Osteoblast (primary cell): ENCODE measurements around the gene COL16A1. TPM values are rescaled to one million over a fixed set of nuclear protein-coding genes. Genes with fewer than 3 reads are reported as not detected.
A peak's percentile ranks its signal among the peaks of the same experiment; 100 is the strongest.

Experiments
- DNase-seq: peaks from one replicate; pipeline ENCODE4 v3.0.0; 2011; ENCODE audit warnings: low spot score, mixed read lengths; ENCODE audit not compliant: insufficient read length; ENCODE audit errors: missing footprints
- H2AFZ ChIP-seq: 2 replicates; pipeline ENCODE4 v1.6.0; 2011; ENCODE audit warnings: mild to moderate bottlenecking, low read length
- H3K27ac ChIP-seq: 2 replicates; pipeline ENCODE4 v1.5.1; 2011; ENCODE audit warnings: mild to moderate bottlenecking, low read depth, low read length, moderate library complexity
- H3K27me3 ChIP-seq: 2 replicates; pipeline ENCODE4 v1.6.0; 2012; ENCODE audit warnings: mild to moderate bottlenecking, control low read depth, inconsistent platforms, low read length, moderate library complexity; ENCODE audit not compliant: insufficient read depth
- H3K36me3 ChIP-seq: 2 replicates; pipeline ENCODE4 v1.5.1; 2011; ENCODE audit warnings: mild to moderate bottlenecking, low read length, control low read depth, moderate library complexity; ENCODE audit not compliant: insufficient read depth
- H3K4me1 ChIP-seq: 2 replicates; pipeline ENCODE4 v1.5.1; 2011; ENCODE audit warnings: mild to moderate bottlenecking, low read length, control low read depth, moderate library complexity; ENCODE audit not compliant: insufficient read depth
- H3K4me2 ChIP-seq: 2 replicates; pipeline ENCODE4 v1.6.0; 2011; ENCODE audit warnings: mild to moderate bottlenecking, low read length; ENCODE audit not compliant: insufficient read depth
- H3K4me3 ChIP-seq: fragments of 200-600 bp; sonication (generic); 3 replicates; pipeline ENCODE4 v1.5.1; 2012; ENCODE audit warnings: mild to moderate bottlenecking, low read length, inconsistent platforms; ENCODE audit not compliant: insufficient read depth
- H3K79me2 ChIP-seq: 2 replicates; pipeline ENCODE4 v1.6.0; 2012; ENCODE audit warnings: mild to moderate bottlenecking, low read length, control low read depth, inconsistent platforms; ENCODE audit not compliant: insufficient read depth
- H3K9me3 ChIP-seq: 2 replicates; pipeline ENCODE4 v1.5.1; 2011; ENCODE audit warnings: low read depth, low read length, control low read depth
- H4K20me1 ChIP-seq: 2 replicates; pipeline ENCODE4 v1.6.0; 2012; ENCODE audit warnings: mild to moderate bottlenecking, low read length, control low read depth; ENCODE audit not compliant: insufficient read depth
- total RNA-seq: library from RNA; depleted of rRNA; stranded (reverse); fragments of >200 nt; gene quantifications from 2 replicates; pipeline ENCODE4 v1.2.3, GENCODE V29; 2012
- TF ChIP-seq, protein P1 (sequence below): IDR thresholded peaks from 2 replicates; pipeline ENCODE4 v1.5.1; 2011; ENCODE audit warnings: mild to moderate bottlenecking, low read depth, low read length, moderate library complexity; ENCODE audit errors: extremely low read depth

Gene COL16A1
- total RNA-seq, 1 donor = 197 TPM

DNA sequence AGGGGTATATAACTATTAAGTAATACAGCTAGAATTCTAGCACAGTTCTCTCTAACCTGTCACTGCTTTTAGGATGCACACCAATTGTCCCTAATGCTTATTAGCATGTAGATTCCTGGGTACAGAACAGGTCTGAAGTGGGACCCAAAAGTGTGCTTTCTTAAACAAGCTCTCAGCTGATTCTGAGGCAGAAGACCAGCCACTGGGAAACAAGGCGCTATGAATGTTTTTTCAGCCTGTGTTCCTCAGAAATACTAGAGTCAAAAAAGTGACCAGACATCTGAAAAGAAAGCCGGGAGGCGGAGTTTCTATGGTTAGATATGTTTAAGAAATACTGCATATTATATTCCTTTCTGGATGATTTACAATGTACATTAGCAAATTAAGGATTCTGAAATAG lies 60.9 kb downstream of the COL16A1 start:
- Histone ChIP-seq H3K4me1 (peaks cover 47% of the 10 kb centered on the region), H4K20me1 (peaks cover 12% of the 10 kb centered on the region), H3K36me3 (no peaks in the 10 kb centered on the region), H3K27ac (no peak overlapping the region), H3K4me2 (no peak overlapping the region), H3K4me3 (no peak overlapping the region), H3K27me3 (no peaks in the 10 kb centered on the region), H2AFZ (no peak overlapping the region), H3K9me3 (no peaks in the 10 kb centered on the region), H3K79me2 (peaks cover 65% of the 10 kb centered on the region)
- no peak for DNase-seq
- TF ChIP-seq, protein P1, sequence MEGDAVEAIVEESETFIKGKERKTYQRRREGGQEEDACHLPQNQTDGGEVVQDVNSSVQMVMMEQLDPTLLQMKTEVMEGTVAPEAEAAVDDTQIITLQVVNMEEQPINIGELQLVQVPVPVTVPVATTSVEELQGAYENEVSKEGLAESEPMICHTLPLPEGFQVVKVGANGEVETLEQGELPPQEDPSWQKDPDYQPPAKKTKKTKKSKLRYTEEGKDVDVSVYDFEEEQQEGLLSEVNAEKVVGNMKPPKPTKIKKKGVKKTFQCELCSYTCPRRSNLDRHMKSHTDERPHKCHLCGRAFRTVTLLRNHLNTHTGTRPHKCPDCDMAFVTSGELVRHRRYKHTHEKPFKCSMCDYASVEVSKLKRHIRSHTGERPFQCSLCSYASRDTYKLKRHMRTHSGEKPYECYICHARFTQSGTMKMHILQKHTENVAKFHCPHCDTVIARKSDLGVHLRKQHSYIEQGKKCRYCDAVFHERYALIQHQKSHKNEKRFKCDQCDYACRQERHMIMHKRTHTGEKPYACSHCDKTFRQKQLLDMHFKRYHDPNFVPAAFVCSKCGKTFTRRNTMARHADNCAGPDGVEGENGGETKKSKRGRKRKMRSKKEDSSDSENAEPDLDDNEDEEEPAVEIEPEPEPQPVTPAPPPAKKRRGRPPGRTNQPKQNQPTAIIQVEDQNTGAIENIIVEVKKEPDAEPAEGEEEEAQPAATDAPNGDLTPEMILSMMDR = no peak

DNA sequence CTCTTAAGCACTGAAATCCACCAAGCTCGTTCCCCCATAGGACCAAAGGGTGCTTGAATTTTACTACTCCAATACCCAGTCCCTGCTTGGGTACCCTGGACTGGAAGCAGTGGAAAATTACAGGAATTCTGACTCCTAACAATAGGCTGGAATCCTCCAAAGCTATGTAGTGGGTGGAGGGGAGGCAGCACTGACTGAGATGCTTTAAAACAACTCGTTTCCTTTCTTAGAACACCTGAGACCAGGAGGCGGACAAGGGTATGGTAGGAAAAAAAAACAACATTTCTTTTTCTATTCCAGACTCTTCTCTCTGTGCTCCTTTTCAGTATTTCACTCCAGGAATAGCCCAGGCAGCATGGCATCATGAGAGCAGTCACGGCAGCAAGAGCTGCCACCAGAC lies 61.5 kb downstream of the COL16A1 start:
- Histone ChIP-seq H3K79me2 (peaks cover 71% of the 10 kb centered on the region), H3K9me3 (no peaks in the 10 kb centered on the region), H3K4me1 (peaks cover 42% of the 10 kb centered on the region), H3K4me3 (no peak overlapping the region), H3K27me3 (no peaks in the 10 kb centered on the region), H2AFZ (no peak overlapping the region), H3K27ac (no peak overlapping the region), H4K20me1 (peaks cover 15% of the 10 kb centered on the region), H3K4me2 (no peak overlapping the region), H3K36me3 (no peaks in the 10 kb centered on the region)
- DNase-seq = no peak
- TF ChIP-seq, protein P1 = no peak

DNA sequence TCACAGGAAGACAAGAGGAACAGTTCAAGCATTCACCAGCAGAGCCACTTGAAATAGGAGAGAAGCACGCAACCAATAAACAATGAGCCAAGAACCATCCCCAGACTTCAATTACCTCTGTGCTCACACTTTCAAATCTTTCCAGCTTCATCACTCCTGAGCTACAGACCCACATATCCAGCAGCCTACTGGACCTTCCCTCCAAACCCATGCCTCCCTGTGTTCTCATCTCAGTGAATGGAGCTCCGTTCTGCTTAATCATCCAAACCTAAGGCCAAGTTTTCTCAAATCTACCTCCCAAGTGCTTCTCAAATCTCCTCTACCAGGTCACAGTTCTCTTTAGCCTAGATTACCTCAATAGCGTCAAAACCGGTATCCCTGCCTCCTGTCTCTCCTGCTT lies 62.9 kb downstream of the COL16A1 start:
- DNase-seq = no peak
- TF ChIP-seq, protein P1 = no peak
- Histone ChIP-seq H3K4me3 (no peak overlapping the region), H3K27me3 (no peaks in the 10 kb centered on the region), H3K27ac (no peak overlapping the region), H3K36me3 (no peaks in the 10 kb centered on the region), H3K79me2 (peaks cover 83% of the 10 kb centered on the region), H3K4me1 (peaks cover 35% of the 10 kb centered on the region), H3K9me3 (no peaks in the 10 kb centered on the region), H3K4me2 (no peak overlapping the region), H2AFZ (no peak overlapping the region), H4K20me1 (peaks cover 22% of the 10 kb centered on the region)

GRCh38 chr1:31640179-31640578 lies 63.6 kb downstream of the COL16A1 start:
- H3K4me3 ChIP-seq = no peak overlapping the region
- no peak overlapping the region for H2AFZ ChIP-seq
- H3K27ac ChIP-seq = peak overlapping the region; percentile 59
- peaks cover 27% of the 10 kb centered on the region for H3K4me1 ChIP-seq
- H3K4me2 ChIP-seq = peak overlapping the region; percentile 21
- H4K20me1 ChIP-seq = peaks cover 29% of the 10 kb centered on the region
- H3K36me3 ChIP-seq = no peaks in the 10 kb centered on the region
- H3K27me3 ChIP-seq = no peaks in the 10 kb centered on the region
- H3K9me3 ChIP-seq = no peaks in the 10 kb centered on the region
- H3K79me2 ChIP-seq = peaks cover 84% of the 10 kb centered on the region
- no peak for DNase-seq
- TF ChIP-seq, protein P1 = no peak
